Stimulated activated naive CD8-positive, alpha-beta T cell treated with anti-CD3 and anti-CD28 coated beads, Interleukin-15, Interleukin-2, amounts not matched to agents 100 ng/mL and 50 ng/mL, for 24 hours (primary cell): ENCODE results near the gene KCNAB1.

Source experiments
- H3K27ac Mint-ChIP-seq: one replicate; pipeline ENCODE4 v1.8.0; 2021; ENCODE audit warnings: mild to moderate bottlenecking, mixed read lengths
- H3K27me3 Mint-ChIP-seq: one replicate; pipeline ENCODE4 v1.8.0; 2021; ENCODE audit warnings: mixed read lengths
- H3K36me3 Mint-ChIP-seq: one replicate; pipeline ENCODE4 v1.8.0; 2021; ENCODE audit warnings: low read depth, mixed read lengths
- H3K4me1 Mint-ChIP-seq: one replicate; pipeline ENCODE4 v1.8.0; 2021; ENCODE audit warnings: low read depth, mixed read lengths
- H3K4me3 Mint-ChIP-seq: one replicate; pipeline ENCODE4 v1.8.0; 2021; ENCODE audit warnings: mild to moderate bottlenecking, mixed read lengths
- H3K9me3 Mint-ChIP-seq: one replicate; pipeline ENCODE4 v1.8.0; 2021; ENCODE audit warnings: mixed read lengths

Gene KCNAB1

DNA sequence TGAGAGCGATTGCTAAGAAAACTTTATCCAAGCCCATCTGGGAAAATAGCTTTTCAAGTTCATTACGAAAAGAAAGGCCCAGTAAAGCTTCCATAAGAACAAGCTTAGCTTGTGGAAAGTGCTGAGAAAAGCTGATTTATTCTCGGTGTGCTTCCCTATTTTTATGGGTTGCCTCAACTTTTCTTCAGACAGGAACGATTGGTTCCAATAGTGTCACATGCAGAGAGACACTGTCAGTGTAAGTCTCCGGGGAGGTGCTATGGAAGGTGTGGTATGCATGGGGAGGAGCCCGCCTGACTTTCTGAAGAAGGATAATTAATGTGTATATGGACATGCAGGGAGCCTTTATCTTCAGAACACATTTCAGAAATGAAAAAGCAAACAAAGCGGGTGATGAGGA, 257.3 kb downstream of the KCNAB1 start:
- no peak overlapping the region for H3K4me3 Mint-ChIP-seq
- no peaks in the 10 kb centered on the region for H3K9me3 Mint-ChIP-seq
- no peaks in the 10 kb centered on the region for H3K36me3 Mint-ChIP-seq
- no peaks in the 10 kb centered on the region for H3K4me1 Mint-ChIP-seq
- H3K27ac Mint-ChIP-seq, result no peak overlapping the region
- peaks cover 13% of the 10 kb centered on the region for H3K27me3 Mint-ChIP-seq

DNA sequence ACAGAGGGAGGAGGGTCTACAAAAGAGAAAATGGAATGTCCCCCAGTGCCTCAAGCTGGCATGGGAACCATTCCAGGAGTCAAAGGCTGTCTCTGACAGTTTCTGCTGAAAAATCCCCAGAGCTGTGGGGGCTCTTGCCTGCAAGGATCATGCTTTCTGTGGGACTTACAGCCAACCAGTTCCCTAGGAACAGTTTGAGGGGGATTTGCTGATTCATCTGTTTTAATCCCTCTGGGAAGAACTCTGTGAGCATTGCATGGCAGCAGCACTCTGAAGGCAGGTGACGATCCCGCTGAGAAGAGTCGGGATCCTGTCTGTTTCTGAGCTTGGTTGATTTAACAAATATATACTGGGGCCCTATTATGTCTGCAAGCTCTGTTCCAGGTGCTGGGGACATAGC, 258.5 kb downstream of the KCNAB1 start:
- no peaks in the 10 kb centered on the region for H3K4me1 Mint-ChIP-seq
- H3K27me3 Mint-ChIP-seq, result peaks cover 13% of the 10 kb centered on the region
- no peaks in the 10 kb centered on the region for H3K36me3 Mint-ChIP-seq
- no peak overlapping the region for H3K4me3 Mint-ChIP-seq
- H3K27ac Mint-ChIP-seq, result no peak overlapping the region
- H3K9me3 Mint-ChIP-seq, result no peaks in the 10 kb centered on the region

DNA sequence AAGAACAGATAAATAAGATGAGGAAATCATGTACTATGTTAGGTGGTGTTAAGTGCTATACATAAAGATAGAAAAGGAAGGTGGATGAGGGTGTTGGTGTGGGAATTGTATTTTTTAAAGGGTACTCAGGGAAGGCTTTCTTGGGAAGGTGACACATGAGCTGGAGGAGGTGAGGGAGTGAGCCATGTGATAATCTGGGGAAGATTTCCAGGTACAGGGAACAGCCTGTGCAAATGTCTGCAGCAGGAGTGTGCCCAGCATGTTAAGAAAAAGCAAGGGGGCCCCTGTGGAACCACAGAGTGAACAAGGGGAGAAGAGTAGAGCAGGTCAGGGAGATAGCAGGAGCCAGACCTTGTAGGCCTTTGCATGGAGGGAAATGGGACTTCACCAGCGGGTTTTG, 258.9 kb downstream of the KCNAB1 start:
- Mint-ChIP-seq H3K27me3 (peaks cover 13% of the 10 kb centered on the region), H3K4me3 (no peak overlapping the region), H3K36me3 (no peaks in the 10 kb centered on the region), H3K27ac (no peak overlapping the region), H3K4me1 (no peaks in the 10 kb centered on the region), H3K9me3 (no peaks in the 10 kb centered on the region)

DNA sequence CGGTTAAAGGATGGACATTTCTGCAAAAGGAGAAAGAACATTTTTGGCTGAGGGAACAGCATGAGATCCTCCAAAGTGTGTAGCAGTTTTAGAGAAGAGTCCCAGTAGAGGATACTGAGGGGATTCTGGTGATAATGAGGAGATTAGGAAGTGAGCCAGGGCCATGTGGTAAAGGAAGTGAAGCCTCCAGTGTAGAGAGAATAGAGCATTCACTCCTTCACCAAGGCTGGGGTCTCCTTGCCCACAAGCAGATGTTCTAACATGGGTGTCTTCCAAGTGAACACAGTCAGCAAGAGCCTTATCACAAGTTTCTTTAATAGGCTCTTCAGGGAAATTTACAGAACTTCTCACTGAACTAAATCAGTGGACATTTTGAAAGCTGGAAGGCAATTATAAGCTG, 260.9 kb downstream of the KCNAB1 start:
- no peaks in the 10 kb centered on the region for H3K4me1 Mint-ChIP-seq
- H3K4me3 Mint-ChIP-seq, result no peak overlapping the region
- no peaks in the 10 kb centered on the region for H3K9me3 Mint-ChIP-seq
- no peak overlapping the region for H3K27ac Mint-ChIP-seq
- no peaks in the 10 kb centered on the region for H3K36me3 Mint-ChIP-seq
- H3K27me3 Mint-ChIP-seq, result peaks cover 9% of the 10 kb centered on the region

DNA sequence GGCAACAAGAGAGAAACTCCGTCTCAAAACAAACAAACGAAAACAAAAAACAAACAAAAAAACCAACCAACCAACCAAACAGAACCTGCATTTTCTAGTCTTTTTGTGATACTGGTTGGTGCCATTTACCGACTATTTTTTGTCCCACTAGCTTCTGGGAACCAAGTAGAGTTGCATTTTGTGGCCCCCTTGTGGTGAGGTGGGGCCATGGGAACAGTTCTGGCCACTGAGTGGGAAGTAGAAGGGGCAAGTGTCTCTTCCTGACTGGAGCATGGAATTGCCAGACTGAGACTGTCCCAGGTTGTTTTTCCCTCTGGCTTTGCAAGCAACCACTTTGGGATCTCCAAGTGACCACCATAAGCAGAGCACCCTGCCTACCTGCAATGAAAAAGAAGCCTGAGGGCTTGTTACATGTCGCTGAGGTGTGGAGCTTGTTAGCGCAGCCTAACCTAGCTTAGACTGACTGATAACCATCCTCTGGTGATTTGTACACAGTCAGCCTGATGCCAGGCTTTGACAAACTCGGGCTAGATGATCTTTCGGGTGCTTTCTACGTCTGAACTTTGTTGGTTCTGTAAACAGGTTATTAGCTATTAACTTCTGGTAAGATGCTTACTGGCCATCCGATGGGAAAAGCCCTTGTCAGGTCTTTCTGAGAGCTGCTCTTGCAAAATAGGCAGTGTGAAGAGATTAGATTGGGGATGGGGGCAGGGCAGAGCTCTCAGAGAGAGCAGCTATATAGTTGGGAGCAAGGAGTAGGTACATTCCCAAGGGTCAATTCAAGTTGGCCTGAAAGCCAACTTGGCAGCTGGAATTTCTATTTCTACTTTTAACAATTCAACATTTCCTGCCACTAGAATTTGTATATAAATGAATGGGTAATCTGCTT, 262.3 kb downstream of the KCNAB1 start:
- Mint-ChIP-seq H3K4me1 (no peaks in the 10 kb centered on the region), H3K27me3 (no peaks in the 10 kb centered on the region), H3K27ac (no peak overlapping the region), H3K4me3 (no peak overlapping the region), H3K9me3 (no peaks in the 10 kb centered on the region), H3K36me3 (no peaks in the 10 kb centered on the region)

DNA sequence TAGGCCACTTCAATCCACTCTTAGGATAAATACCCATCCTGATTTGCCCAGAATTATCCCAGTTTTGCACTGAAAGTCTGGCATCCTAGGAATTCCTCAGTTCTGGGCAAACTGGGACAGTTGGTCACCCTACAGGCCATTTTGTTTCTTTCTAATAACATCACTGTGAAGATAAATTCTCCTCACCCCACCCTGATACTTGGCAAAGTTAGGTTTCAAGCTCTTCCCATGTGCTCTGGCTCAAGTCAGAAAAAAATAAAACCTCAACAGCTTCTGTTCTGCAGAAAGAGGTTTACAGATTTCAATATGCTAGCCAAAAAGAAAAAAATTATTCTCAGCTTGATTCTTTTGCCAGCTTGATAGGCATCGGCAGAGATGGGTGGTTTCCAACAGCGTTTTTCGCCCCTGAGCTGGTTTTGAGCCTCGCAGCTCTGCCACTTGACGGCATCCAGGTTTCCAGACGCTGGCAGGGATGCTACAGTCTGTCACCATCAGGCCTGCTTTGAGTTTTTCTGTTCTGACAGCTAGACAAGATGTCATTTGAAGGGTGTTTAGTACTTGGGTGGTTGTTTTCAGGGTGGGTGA, 263.2 kb downstream of the KCNAB1 start:
- H3K27me3 Mint-ChIP-seq, result no peaks in the 10 kb centered on the region
- no peak overlapping the region for H3K27ac Mint-ChIP-seq
- H3K4me3 Mint-ChIP-seq, result no peak overlapping the region
- no peaks in the 10 kb centered on the region for H3K4me1 Mint-ChIP-seq
- no peaks in the 10 kb centered on the region for H3K9me3 Mint-ChIP-seq
- no peaks in the 10 kb centered on the region for H3K36me3 Mint-ChIP-seq

DNA sequence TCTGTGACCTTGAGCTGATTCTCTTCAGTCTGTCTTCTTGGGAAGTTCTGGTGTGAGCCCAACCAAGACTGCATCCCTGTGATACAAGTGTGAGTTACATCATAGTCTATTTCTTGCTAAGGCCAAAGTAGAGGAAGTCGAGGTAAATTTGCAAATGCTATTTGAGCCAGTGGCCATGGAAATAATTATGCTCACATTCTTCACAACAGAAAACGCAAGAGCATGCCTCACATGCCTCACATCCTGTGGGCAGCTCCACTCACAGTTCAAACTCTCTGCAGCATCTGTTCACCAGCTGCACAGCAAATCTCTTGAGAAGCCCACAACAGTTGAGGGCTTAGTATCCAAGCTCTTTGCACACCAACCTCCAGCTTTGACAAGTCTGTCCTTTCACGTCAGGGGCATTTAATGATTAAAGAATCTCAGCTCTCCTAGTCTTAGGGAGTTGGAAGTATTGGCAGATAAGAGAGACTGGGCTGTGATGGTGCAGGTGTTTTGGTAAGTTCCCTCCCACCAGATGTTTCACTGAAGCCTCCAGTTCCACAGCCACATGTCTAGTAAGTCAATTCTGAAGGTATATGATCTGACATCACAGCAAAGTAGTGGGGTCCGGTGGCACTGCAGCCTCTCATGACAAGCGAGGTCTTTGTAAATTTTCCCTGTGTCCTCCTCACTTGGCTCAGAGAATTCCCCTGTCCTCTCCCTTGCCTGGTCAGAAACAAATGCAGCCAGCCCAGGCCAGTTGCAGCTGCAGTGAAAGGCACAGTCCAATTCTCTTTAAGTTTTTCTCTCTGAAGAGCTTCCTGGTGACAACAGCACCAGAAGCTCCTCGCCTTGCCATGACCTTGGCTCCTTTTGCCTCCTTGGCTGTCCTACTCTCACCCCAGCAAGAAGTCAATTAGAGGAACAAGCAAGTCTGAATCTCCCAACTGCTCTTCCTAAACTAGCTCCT, 268.4 kb downstream of the KCNAB1 start:
- Mint-ChIP-seq H3K27ac (no peak overlapping the region), H3K36me3 (no peaks in the 10 kb centered on the region), H3K27me3 (peaks cover 8% of the 10 kb centered on the region), H3K9me3 (no peaks in the 10 kb centered on the region), H3K4me3 (no peak overlapping the region), H3K4me1 (no peaks in the 10 kb centered on the region)

DNA sequence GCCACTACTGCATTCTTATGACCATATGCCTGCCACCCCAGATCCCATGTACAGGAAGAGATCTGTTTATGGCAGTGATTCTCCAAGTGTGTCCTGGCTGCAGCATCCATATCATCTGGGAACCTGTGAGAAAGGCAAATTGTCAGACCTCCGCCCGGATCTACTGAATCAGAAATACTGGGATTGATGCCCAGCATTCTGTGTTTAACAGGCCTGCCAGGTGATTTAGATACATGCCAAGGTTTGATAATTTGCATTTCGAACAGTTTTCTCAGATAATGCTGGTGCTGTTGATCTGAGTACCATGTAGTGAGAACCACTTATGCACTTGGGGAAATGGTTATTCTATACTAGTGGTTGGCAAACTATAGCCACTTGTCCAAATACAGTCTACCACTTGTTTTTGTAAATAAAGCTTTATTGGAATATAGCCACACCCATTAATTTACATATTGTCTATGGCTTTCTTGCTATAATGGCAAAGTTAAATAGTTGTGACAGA, 269.1 kb downstream of the KCNAB1 start:
- Mint-ChIP-seq H3K27ac (no peak overlapping the region), H3K9me3 (no peaks in the 10 kb centered on the region), H3K27me3 (peaks cover 8% of the 10 kb centered on the region), H3K4me3 (no peak overlapping the region), H3K4me1 (no peaks in the 10 kb centered on the region), H3K36me3 (no peaks in the 10 kb centered on the region)

DNA sequence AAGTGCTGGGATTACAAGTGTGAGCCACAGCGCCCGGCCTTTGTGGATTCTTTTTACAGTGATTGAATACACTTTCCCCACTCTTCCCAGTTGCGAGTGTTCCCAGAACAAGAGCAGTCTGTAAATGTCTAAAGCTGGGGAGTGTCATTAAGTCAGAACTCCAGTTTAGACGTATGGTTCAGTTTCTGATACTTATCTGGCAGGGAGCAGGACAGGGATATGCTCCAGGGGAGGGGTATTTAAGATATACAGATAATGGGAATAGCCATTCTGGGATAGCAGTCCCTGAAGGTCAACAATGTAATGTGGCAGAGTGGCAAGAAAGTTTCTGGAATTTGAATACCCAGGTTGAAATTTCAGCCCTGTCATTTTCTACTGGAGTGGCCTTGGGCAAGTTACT, 270.5 kb downstream of the KCNAB1 start:
- Mint-ChIP-seq H3K4me1 (no peaks in the 10 kb centered on the region), H3K36me3 (no peaks in the 10 kb centered on the region), H3K27ac (no peak overlapping the region), H3K9me3 (no peaks in the 10 kb centered on the region), H3K27me3 (peaks cover 13% of the 10 kb centered on the region), H3K4me3 (no peak overlapping the region)

DNA sequence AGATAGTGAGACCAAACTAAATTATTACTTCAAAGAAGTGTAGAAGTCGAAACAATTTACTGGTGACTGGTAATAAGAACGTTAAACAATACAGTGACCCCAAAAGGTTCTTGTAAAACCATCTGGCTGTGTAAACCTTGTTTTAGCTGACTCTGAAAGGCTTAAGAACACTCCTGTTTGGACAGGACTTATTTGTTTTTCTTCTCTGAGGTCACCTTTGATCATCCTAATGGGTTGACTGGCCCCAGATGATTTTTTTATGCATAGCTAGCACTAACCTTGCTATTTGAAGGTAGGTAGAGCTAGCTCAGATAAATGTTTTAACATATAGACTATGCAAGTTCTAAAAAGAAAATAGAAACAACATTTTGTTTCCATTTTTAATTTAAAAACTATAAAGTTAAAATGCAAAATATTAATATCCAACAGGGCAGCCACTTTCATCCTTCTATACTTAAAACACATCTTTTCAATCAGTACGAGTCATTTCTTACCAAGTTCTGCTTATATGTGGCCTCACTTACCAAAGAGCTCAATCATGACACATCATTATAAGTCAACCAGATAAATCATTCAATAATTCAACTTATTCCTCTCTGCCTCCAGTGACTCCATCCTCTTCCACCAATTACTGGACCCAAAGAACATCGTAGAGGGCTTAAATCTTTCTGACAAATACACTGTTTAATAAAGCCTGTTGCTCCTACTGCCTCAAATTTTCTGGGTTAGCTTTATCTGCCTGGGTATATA, 275.8 kb downstream of the KCNAB1 start:
- Mint-ChIP-seq H3K27ac (no peak overlapping the region), H3K9me3 (no peaks in the 10 kb centered on the region), H3K36me3 (no peaks in the 10 kb centered on the region), H3K27me3 (peaks cover 13% of the 10 kb centered on the region), H3K4me1 (no peaks in the 10 kb centered on the region), H3K4me3 (no peak overlapping the region)

DNA sequence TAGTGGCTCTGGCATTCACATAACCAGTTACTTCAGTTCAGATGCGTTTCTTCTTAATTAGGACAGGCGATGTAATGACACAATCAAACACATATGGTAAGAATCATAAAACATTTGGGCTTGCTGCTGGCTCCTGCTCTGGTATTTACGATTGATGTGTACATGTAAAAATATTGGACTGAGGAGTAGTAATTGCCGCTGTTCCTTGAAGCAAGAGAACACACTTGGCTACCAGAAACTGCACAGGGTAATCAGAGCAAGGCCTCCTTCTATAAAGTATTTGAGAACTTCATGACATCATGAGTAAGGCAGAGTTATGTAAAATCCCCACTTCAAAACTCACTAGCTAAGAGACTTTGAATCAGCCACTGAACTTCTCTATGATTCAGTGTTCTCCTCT, 276.5 kb downstream of the KCNAB1 start:
- Mint-ChIP-seq H3K27ac (no peak overlapping the region), H3K4me3 (no peak overlapping the region), H3K36me3 (no peaks in the 10 kb centered on the region), H3K9me3 (no peaks in the 10 kb centered on the region), H3K27me3 (peaks cover 8% of the 10 kb centered on the region), H3K4me1 (no peaks in the 10 kb centered on the region)

DNA sequence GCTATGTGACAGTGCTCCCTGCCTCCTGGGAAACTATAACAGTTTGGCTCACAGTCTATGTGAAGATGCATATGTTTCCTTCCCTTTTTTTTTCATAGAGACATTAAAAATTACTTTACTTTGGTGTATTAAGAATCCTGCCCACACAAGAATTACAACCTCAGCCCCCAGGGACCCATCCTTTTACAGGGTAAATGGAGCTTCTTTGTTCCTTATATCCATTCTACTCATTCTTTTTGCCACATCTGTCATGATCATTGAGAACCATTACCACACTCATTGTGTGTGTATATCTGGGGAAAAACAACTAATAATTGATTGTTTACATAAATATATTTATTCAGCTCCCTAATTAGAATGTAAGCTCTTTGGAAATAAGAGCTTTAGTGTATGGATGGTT, 277.2 kb downstream of the KCNAB1 start:
- no peaks in the 10 kb centered on the region for H3K36me3 Mint-ChIP-seq
- H3K27ac Mint-ChIP-seq, result no peak overlapping the region
- H3K27me3 Mint-ChIP-seq, result peaks cover 5% of the 10 kb centered on the region
- H3K9me3 Mint-ChIP-seq, result no peaks in the 10 kb centered on the region
- no peak overlapping the region for H3K4me3 Mint-ChIP-seq
- no peaks in the 10 kb centered on the region for H3K4me1 Mint-ChIP-seq

DNA sequence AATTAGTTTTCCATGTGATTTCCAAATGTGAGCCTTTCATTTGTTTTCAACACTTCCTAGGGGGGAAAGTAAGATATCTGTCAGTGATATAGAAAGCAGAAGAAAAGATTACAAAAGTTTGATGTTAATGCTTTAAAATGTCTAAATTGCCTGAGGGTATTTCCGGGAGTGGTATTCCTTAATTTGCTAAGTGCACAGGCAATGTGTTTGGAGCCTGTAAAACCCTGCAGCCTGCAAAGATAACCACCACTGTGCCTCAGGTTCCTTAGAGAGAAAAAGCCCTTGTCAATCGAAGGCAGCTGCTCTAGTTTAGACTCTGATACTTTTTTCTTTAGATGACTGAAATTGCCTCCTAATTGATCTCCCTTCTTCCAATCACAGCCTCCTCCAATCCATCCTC, 279.7 kb downstream of the KCNAB1 start:
- Mint-ChIP-seq H3K27ac (no peak overlapping the region), H3K36me3 (no peaks in the 10 kb centered on the region), H3K4me1 (no peaks in the 10 kb centered on the region), H3K27me3 (no peaks in the 10 kb centered on the region), H3K4me3 (no peak overlapping the region), H3K9me3 (no peaks in the 10 kb centered on the region)

DNA sequence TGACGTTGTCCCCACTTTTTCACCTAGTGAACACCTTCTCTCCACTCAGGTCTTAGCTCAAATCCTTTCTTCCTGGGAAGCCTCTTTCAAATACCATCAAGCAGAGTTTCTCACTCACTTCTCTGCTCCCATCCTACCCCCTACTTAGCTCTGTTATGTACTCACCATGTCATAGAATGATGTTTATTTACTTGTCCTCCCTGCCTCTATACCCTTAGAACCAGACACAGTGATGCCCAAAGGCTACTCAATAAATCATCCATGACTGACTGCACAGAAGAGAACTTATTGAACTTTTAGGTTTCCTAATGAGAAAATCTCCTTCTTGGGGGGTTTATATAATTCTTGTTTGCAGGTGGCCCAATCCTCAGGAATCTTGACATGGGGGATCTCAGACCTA, 280.4 kb downstream of the KCNAB1 start:
- no peak overlapping the region for H3K27ac Mint-ChIP-seq
- H3K27me3 Mint-ChIP-seq, result no peaks in the 10 kb centered on the region
- H3K36me3 Mint-ChIP-seq, result no peaks in the 10 kb centered on the region
- H3K9me3 Mint-ChIP-seq, result no peaks in the 10 kb centered on the region
- no peak overlapping the region for H3K4me3 Mint-ChIP-seq
- no peaks in the 10 kb centered on the region for H3K4me1 Mint-ChIP-seq
